IMR-90 (cell line): ENCODE data around the gene UBN1. TPM values are rescaled to one million over a fixed set of nuclear protein-coding genes. Genes with fewer than 3 reads are reported as not detected.

Source experiments
- ATAC-seq: fragments of 200-7000 bp; cut with Tn5 transposase; 2 replicates; pipeline ENCODE4 v1.9.1; 2020; ENCODE audit warnings: low read depth, mild to moderate bottlenecking, moderate library complexity
- BruUV-seq: library from RNA; stranded (reverse); fragments of 400-500 nt; replicated peaks from 2 replicates; lab custom pipeline; 2021; lab: Mats Ljungman, UMichigan
- CTCF ChIA-PET: fragments of 300-600 bp; formaldehyde crosslinking; extraction: SDS; loops from one replicate; lab custom pipeline; 2021; ENCODE audit warnings: antibody characterized with exemption; lab: Yijun Ruan, JAX
- POLR2A ChIA-PET: fragments of 300-600 bp; sonication (Branson Sonifier 250); formaldehyde crosslinking; loops from one replicate; lab custom pipeline; 2022; ENCODE audit warnings: antibody characterized with exemption; ENCODE audit not compliant: unreplicated experiment; lab: Charles Lee
- DNase-seq: peaks from one replicate; pipeline ENCODE4 v3.0.0; 2013
- H2AFZ ChIP-seq: replicated peaks from 2 replicates; pipeline ENCODE3; 2013; ENCODE audit warnings: low read length, mild to moderate bottlenecking; ENCODE audit not compliant: poor library complexity
- H2AK5ac ChIP-seq: 2 replicates; pipeline ENCODE4 v1.6.1; 2013; ENCODE audit warnings: low read depth, low read length, inconsistent platforms
- H2AK9ac ChIP-seq: replicated peaks from 2 replicates; pipeline ENCODE3; 2013; ENCODE audit warnings: mild to moderate bottlenecking, low read depth, low read length, moderate library complexity; ENCODE audit not compliant: poor library complexity
- H2BK120ac ChIP-seq: 2 replicates; pipeline ENCODE4 v1.6.1; 2013; ENCODE audit warnings: low read depth, low read length, inconsistent platforms
- H2BK15ac ChIP-seq: 3 replicates; pipeline ENCODE4 v1.6.1; 2013; ENCODE audit warnings: low read depth, low read length, inconsistent platforms
- H2BK20ac ChIP-seq: 2 replicates; pipeline ENCODE4 v1.6.1; 2013; ENCODE audit warnings: low read depth, mild to moderate bottlenecking, inconsistent platforms, low read length, moderate library complexity
- H2BK5ac ChIP-seq: 2 replicates; pipeline ENCODE4 v1.6.1; 2013; ENCODE audit warnings: mild to moderate bottlenecking, low read depth, low read length, inconsistent platforms; ENCODE audit not compliant: poor library complexity, severe bottlenecking
- H3K14ac ChIP-seq: replicated peaks from 2 replicates; pipeline ENCODE4 v1.6.1; 2013; ENCODE audit warnings: low read depth, low read length, inconsistent platforms
- H3K18ac ChIP-seq: 2 replicates; pipeline ENCODE4 v1.6.1; 2013; ENCODE audit warnings: low read depth, low read length, control low read depth
- H3K23ac ChIP-seq: 2 replicates; pipeline ENCODE4 v1.6.1; 2013; ENCODE audit warnings: low read depth, low read length, inconsistent platforms
- H3K27ac ChIP-seq: 2 replicates; pipeline ENCODE4 v1.5.1; 2013; ENCODE audit warnings: mild to moderate bottlenecking, control low read depth, low read length; ENCODE audit not compliant: insufficient read depth
- H3K27me3 ChIP-seq: 2 replicates; pipeline ENCODE4 v1.6.1; 2013; ENCODE audit warnings: low read length; ENCODE audit not compliant: control insufficient read depth, insufficient read depth
- H3K36me3 ChIP-seq: 2 replicates; pipeline ENCODE4 v1.6.1; 2013; ENCODE audit warnings: low read length, mixed read lengths; ENCODE audit not compliant: control insufficient read depth, insufficient read depth
- H3K4ac ChIP-seq: 2 replicates; pipeline ENCODE4 v1.6.1; 2013; ENCODE audit warnings: low read depth, low read length, inconsistent platforms
- H3K4me1 ChIP-seq: 2 replicates; pipeline ENCODE4 v1.6.1; 2013; ENCODE audit warnings: low read length, mixed read lengths; ENCODE audit not compliant: control insufficient read depth, insufficient read depth
- H3K4me2 ChIP-seq: 2 replicates; pipeline ENCODE4 v1.6.1; 2013; ENCODE audit warnings: low read depth, mild to moderate bottlenecking, control low read depth, low read length, moderate library complexity
- H3K4me3 ChIP-seq: 2 replicates; pipeline ENCODE4 v1.5.1; 2013; ENCODE audit warnings: low read depth, mild to moderate bottlenecking, control low read depth, low read length, moderate library complexity; ENCODE audit not compliant: insufficient read depth
- H3K56ac ChIP-seq: 2 replicates; pipeline ENCODE4 v1.6.1; 2013; ENCODE audit warnings: low read length, inconsistent platforms; ENCODE audit not compliant: insufficient read depth; ENCODE audit errors: extremely low read depth
- H3K79me1 ChIP-seq, 2 experiments: 2 replicates each; pipeline ENCODE4 v1.6.1; 2013; ENCODE audit warnings: low read length in 2 of 2, inconsistent platforms in 1 of 2, low read depth in 1 of 2
- H3K9ac ChIP-seq: 2 replicates; pipeline ENCODE4 v1.6.1; 2013; ENCODE audit warnings: low read depth, low read length, control low read depth
- H3K9me1 ChIP-seq: 2 replicates; pipeline ENCODE4 v1.6.1; 2013; ENCODE audit warnings: low read length, inconsistent platforms; ENCODE audit not compliant: insufficient read depth
- H3K9me3 ChIP-seq: 2 replicates; pipeline ENCODE4 v1.6.1; 2013; ENCODE audit warnings: low read length; ENCODE audit not compliant: control insufficient read depth, insufficient read depth
- H4K20me1 ChIP-seq: 2 replicates; pipeline ENCODE4 v1.6.1; 2013; ENCODE audit warnings: low read length, inconsistent platforms; ENCODE audit not compliant: insufficient read depth
- H4K5ac ChIP-seq: 2 replicates; pipeline ENCODE4 v1.6.1; 2013; ENCODE audit warnings: mild to moderate bottlenecking, low read depth, low read length, control low read depth
- H4K8ac ChIP-seq, 2 experiments: 2 replicates each; pipeline ENCODE4 v1.6.1; 2013; ENCODE audit warnings: low read depth in 2 of 2, low read length in 2 of 2, control low read depth in 1 of 2, inconsistent platforms in 1 of 2
- H4K91ac ChIP-seq: 2 replicates; pipeline ENCODE4 v1.6.1; 2013; ENCODE audit warnings: low read depth, low read length, inconsistent platforms; ENCODE audit not compliant: insufficient read depth
- BHLHE40 ChIP-seq: fragments of 150-350 bp; IDR thresholded peaks from 2 replicates; pipeline ENCODE4 v1.6.1; 2016; ENCODE audit warnings: mild to moderate bottlenecking, low read depth, low read length
- CEBPB ChIP-seq: IDR thresholded peaks from 2 replicates; pipeline ENCODE4 v1.6.1; 2012; ENCODE audit warnings: low read depth, low read length, improper control_type of control experiment
- MAFK ChIP-seq: IDR thresholded peaks from 2 replicates; pipeline ENCODE4 v1.6.1; 2012; ENCODE audit warnings: low read depth, low read length, improper control_type of control experiment
- MAZ ChIP-seq: IDR thresholded peaks from 2 replicates; pipeline ENCODE4 v1.6.1; 2012; ENCODE audit warnings: low read depth, mild to moderate bottlenecking, low read length, improper control_type of control experiment, moderate library complexity, borderline replicate concordance
- MXI1 ChIP-seq: IDR thresholded peaks from 2 replicates; pipeline ENCODE4 v1.6.1; 2012; ENCODE audit warnings: low read depth, mild to moderate bottlenecking, low read length, moderate library complexity, borderline replicate concordance
- POLR2A ChIP-seq: IDR thresholded peaks from 2 replicates; pipeline ENCODE4 v1.6.1; 2012; ENCODE audit warnings: mild to moderate bottlenecking, low read depth, low read length
- RAD21 ChIP-seq: IDR thresholded peaks from 2 replicates; pipeline ENCODE4 v1.6.1; 2012; ENCODE audit warnings: low read length, improper control_type of control experiment
- RCOR1 ChIP-seq: IDR thresholded peaks from 2 replicates; pipeline ENCODE4 v1.6.1; 2012; ENCODE audit warnings: mild to moderate bottlenecking, low read length, improper control_type of control experiment; ENCODE audit not compliant: insufficient replicate concordance
- RFX5 ChIP-seq: IDR thresholded peaks from 2 replicates; pipeline ENCODE4 v1.8.0; 2012; ENCODE audit warnings: low read depth, mild to moderate bottlenecking, low read length, moderate library complexity
- SMC3 ChIP-seq: fragments of 150-350 bp; IDR thresholded peaks from 2 replicates; pipeline ENCODE4 v1.6.1; 2016; ENCODE audit warnings: low read depth, mild to moderate bottlenecking, antibody characterized with exemption, low read length, moderate library complexity
- USF2 ChIP-seq: fragments of 150-350 bp; IDR thresholded peaks from 2 replicates; pipeline ENCODE4 v1.6.1; 2017; ENCODE audit warnings: mild to moderate bottlenecking, antibody characterized with exemption, low read length, low read depth
- WGBS, 2 experiments: methylation state at CpG; one replicate each; pipeline versions ENCODE4 v1.1.5 to v1.1.7; 2013; ENCODE audit warnings: missing lambda C conversion rate in 2 of 2; ENCODE audit not compliant: insufficient read length in 1 of 2; ENCODE audit errors: extremely low coverage in 2 of 2; 5-methylcytosine and 5-hydroxymethylcytosine counted together
- dilution Hi-C: fragments of 300-500 bp; cut with HindIII; formaldehyde crosslinking; loops from one replicate; pipeline ENCODE4 v1.14.3; 2018; ENCODE audit warnings: low sequenced_read_pairs; ENCODE audit not compliant: unreplicated experiment
- in situ Hi-C: fragments of 300-500 bp; cut with MboI; formaldehyde crosslinking; loops from 3 replicates; pipeline ENCODE4 v1.14.3; 2019; ENCODE audit warnings: low sequenced_read_pairs, inconsistent platforms, mixed read lengths
- intact Hi-C: fragments of 100-400 bp; cut with micrococcal nuclease; formaldehyde crosslinking; loops from 2 replicates; pipeline ENCODE4 v1.10.0; 2022
- polyA plus RNA-seq, 3 experiments: library from polyadenylated mRNA; depleted of rRNA; stranded (reverse); fragments of >200 nt; gene quantifications; 2 replicates each; pipeline ENCODE4 v1.2.3, GENCODE V29; 2012; ENCODE audit warnings: low replicate concordance in 1 of 3
- total RNA-seq: library from RNA; depleted of rRNA; stranded (reverse); fragments of >200 nt; gene quantifications from 2 replicates; pipeline ENCODE4 v1.2.3, GENCODE V29; 2012
- TF ChIP-seq, protein P1 (sequence below): fragments of 150-350 bp; IDR thresholded peaks from 2 replicates; pipeline ENCODE4 v1.6.1; 2016; ENCODE audit warnings: low read depth, mild to moderate bottlenecking, low read length, moderate library complexity, borderline replicate concordance

UBN1 gene
- total and polyA plus RNA-seq, 2 of the 4 experiments (the other 2 are of a cell fraction) = 5.7 to 16.3 TPM

DNA sequence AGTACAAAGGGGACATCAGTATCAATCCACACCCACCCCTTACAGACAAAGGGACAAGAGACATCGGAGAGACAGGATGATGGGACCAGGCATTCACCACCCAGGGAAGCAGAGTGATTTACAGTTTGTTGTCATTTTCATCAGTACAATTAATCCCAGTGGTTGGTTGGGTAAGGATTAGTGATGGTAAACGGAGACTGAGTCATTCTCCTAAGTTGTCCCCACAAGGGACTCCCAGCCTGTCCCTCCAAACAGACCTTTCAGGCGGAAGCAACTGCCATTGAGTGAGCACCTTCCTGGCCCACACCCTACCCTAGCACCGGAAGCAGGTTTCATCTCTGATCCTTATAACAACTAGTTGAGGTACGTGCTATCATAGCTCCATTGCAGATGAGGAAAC is 78.5 kb downstream of the UBN1 start:
- TF ChIP-seq CEBPB (no peak), RFX5 (no peak), RAD21 (no peak), SMC3 (no peak), POLR2A (no peak), USF2 (no peak), RCOR1 (no peak), MAFK (no peak), BHLHE40 (no peak), MAZ (no peak), MXI1 (no peak)
- TF ChIP-seq, protein P1, sequence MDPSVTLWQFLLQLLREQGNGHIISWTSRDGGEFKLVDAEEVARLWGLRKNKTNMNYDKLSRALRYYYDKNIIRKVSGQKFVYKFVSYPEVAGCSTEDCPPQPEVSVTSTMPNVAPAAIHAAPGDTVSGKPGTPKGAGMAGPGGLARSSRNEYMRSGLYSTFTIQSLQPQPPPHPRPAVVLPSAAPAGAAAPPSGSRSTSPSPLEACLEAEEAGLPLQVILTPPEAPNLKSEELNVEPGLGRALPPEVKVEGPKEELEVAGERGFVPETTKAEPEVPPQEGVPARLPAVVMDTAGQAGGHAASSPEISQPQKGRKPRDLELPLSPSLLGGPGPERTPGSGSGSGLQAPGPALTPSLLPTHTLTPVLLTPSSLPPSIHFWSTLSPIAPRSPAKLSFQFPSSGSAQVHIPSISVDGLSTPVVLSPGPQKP = no peak
- no peak overlapping the region for H2AK9ac ChIP-seq
- H3K4me2 ChIP-seq = no peak overlapping the region
- dilution Hi-C loops (no loop called here), intact Hi-C loops (no loop called here), in situ Hi-C loops (no loop called here)
- H3K9me3 ChIP-seq = peaks cover 10% of the 10 kb centered on the region
- H3K18ac ChIP-seq = no peak overlapping the region
- H3K14ac ChIP-seq = no peak overlapping the region
- no peaks in the 10 kb centered on the region for H3K9me1 ChIP-seq
- BruUV-seq = no TSS peak
- H2AK5ac ChIP-seq = no peak overlapping the region
- H3K23ac ChIP-seq = no peak overlapping the region; the same call in 1 of the 2 replicates
- no peak overlapping the region for H4K91ac ChIP-seq
- H3K36me3 ChIP-seq = no peaks in the 10 kb centered on the region
- no peak overlapping the region for H2BK20ac ChIP-seq
- no peak overlapping the region for H3K4me3 ChIP-seq
- no peak overlapping the region for H3K56ac ChIP-seq
- H2BK15ac ChIP-seq = no peak overlapping the region
- CTCF ChIA-PET = no interaction called here
- no peaks in the 10 kb centered on the region for H3K79me1 ChIP-seq
- H3K4me1 ChIP-seq = peaks cover 2% of the 10 kb centered on the region; the same call in 1 of the 2 replicates
- H3K4ac ChIP-seq = no peak overlapping the region
- no peak overlapping the region for H3K9ac ChIP-seq
- ATAC-seq (no peak), DNase-seq (no peak)
- H4K20me1 ChIP-seq = no peaks in the 10 kb centered on the region
- WGBS, 2 experiments = no CpG with 5 or more reads among the region's 5 CpGs
- H4K8ac ChIP-seq = no peak overlapping the region
- no peak overlapping the region for H2BK5ac ChIP-seq
- no peak overlapping the region for H3K27ac ChIP-seq
- POLR2A ChIA-PET = no interaction called here
- peak overlapping the region; percentile 55 for H2AFZ ChIP-seq
- peaks cover 30% of the 10 kb centered on the region for H3K27me3 ChIP-seq
- no peak overlapping the region for H4K5ac ChIP-seq
- H2BK120ac ChIP-seq = no peak overlapping the region
